ENCODE data around the gene POMP.

POMP gene

GRCh38 chr13:28704282-28704681 lies 45.4 kb downstream of the POMP start:
- no peak for DNase-seq

- DNase-seq: no peak
These were observed 46.0 kb downstream of the POMP start for GRCh38 chr13:28704919-28705318.

- DNase-seq: no peak
These were observed 46.6 kb downstream of the POMP start for GRCh38 chr13:28705461-28706083.

- no peak for DNase-seq
These were observed 48.9 kb downstream of the POMP start for GRCh38 chr13:28707629-28708427.

- no peak for DNase-seq
These were observed 51.2 kb downstream of the POMP start for GRCh38 chr13:28710161-28710560.

GRCh38 chr13:28714651-28715050 lies 55.7 kb downstream of the POMP start:
- no peak for DNase-seq

- DNase-seq: no peak
These were observed 57.6 kb downstream of the POMP start for GRCh38 chr13:28716511-28716910.

- DNase-seq: no peak
These were observed 58.2 kb downstream of the POMP start for GRCh38 chr13:28717170-28717569.

GRCh38 chr13:28718196-28718542 lies 59.2 kb downstream of the POMP start:
- no peak for DNase-seq

- peak; percentile 94 for DNase-seq
These were observed 59.8 kb downstream of the POMP start, which contains the start of gene SLC46A3 for GRCh38 chr13:28718543-28719226. TSS of gene SLC46A3 (minus strand) at chr13:28718970. CDS start at chr13:28717998, 972 bp downstream.

- DNase-seq: no peak
These were observed 60.5 kb downstream of the POMP start for GRCh38 chr13:28719227-28720055.

GRCh38 chr13:28723806-28724205 lies 64.9 kb downstream of the POMP start:
- DNase-seq: no peak

GRCh38 chr13:28725046-28725610 lies 66.2 kb downstream of the POMP start:
- DNase-seq: no peak

Measured in central memory CD4-positive, alpha-beta T cell (primary cell).